B cell (primary cell): ENCODE results near the gene ZNF695. TPM values are rescaled to one million over a fixed set of nuclear protein-coding genes. Genes with fewer than 3 reads are reported as not detected.

ENCODE experiments used
- ATAC-seq: fragments of 200-7000 bp; cut with Tn5 transposase; one replicate; pipeline ENCODE4 v1.10.0; 2021; ENCODE audit warnings: low read depth, mild to moderate bottlenecking, moderate number of reproducible peaks, moderate library complexity
- CTCF ChIA-PET: fragments of 350-600 bp; sonication (Branson Sonifier 250); formaldehyde crosslinking; loops from one replicate; lab custom pipeline; 2021; ENCODE audit warnings: antibody characterized with exemption, inconsistent platforms; lab: Charles Lee
- POLR2A ChIA-PET: fragments of 350-600 bp; sonication (Branson Sonifier 250); formaldehyde crosslinking; loops from one replicate; lab custom pipeline; 2021; ENCODE audit warnings: antibody characterized with exemption; lab: Charles Lee
- DNase-seq: peaks from one replicate; pipeline ENCODE4 v3.0.0; 2013
- H2AFZ ChIP-seq: 2 replicates; pipeline ENCODE4 v1.6.1; 2012; ENCODE audit warnings: mild to moderate bottlenecking, low read depth, low read length; ENCODE audit not compliant: insufficient read depth, poor library complexity, severe bottlenecking
- H3K27ac ChIP-seq, 2 donors: 1 replicate in 1 of 2; 2 replicates in 1 of 2; pipeline ENCODE4 v1.5.1; 2012 to 2013; ENCODE audit warnings: low read length in 2 of 2, mild to moderate bottlenecking in 2 of 2, moderate library complexity in 1 of 2
- H3K27me3 ChIP-seq, 4 experiments: fragments of 200-600 bp in 1 of 4; sonication (generic) in 1 of 4; replicated peaks in 1 of 4; 1 replicate in 2 of 4; 2 replicates in 2 of 4; pipeline versions ENCODE4 v1.6.1 to v1.7.0; 2013 to 2016; ENCODE audit warnings: low read length in 3 of 4, mild to moderate bottlenecking in 2 of 4, mixed read lengths in 1 of 4, moderate library complexity in 1 of 4; ENCODE audit not compliant: insufficient read depth in 4 of 4, control insufficient read depth in 3 of 4; ENCODE audit errors: control extremely low read depth in 1 of 4
- H3K36me3 ChIP-seq, 2 experiments: replicated peaks in 1 of 2; 1 replicate in 1 of 2; 2 replicates in 1 of 2; pipeline versions ENCODE4 v1.6.1 to v1.7.1; 2013; ENCODE audit warnings: low read length in 1 of 2; ENCODE audit not compliant: insufficient read depth in 2 of 2, control insufficient read depth in 1 of 2; ENCODE audit errors: control extremely low read depth in 1 of 2, extremely low read depth in 1 of 2
- H3K4me1 ChIP-seq, 2 donors: fragments of 200-600 bp in 1 of 2; sonication (generic) in 1 of 2; 1 replicate in 1 of 2; 2 replicates in 1 of 2; pipeline versions ENCODE4 v1.5.1 to v1.6.1; 2013 to 2017; ENCODE audit warnings: low read length in 2 of 2; ENCODE audit not compliant: control insufficient read depth in 2 of 2, insufficient read depth in 2 of 2
- H3K4me2 ChIP-seq: replicated peaks from 2 replicates; pipeline ENCODE3; 2012; ENCODE audit warnings: mild to moderate bottlenecking, low read depth, low read length; ENCODE audit not compliant: poor library complexity, severe bottlenecking
- H3K4me3 ChIP-seq, 5 experiments: fragments of 200-600 bp in 1 of 5; sonication (generic) in 1 of 5; 1 replicate in 3 of 5; 2 replicates in 2 of 5; pipeline versions ENCODE4 v1.5.1 to v1.7.0; 2011 to 2016; ENCODE audit warnings: low read length in 4 of 5, mild to moderate bottlenecking in 4 of 5, low read depth in 2 of 5, control low read depth in 1 of 5, moderate library complexity in 1 of 5; ENCODE audit not compliant: insufficient read depth in 1 of 5; ENCODE audit errors: control extremely low read depth in 1 of 5, extremely low read depth in 1 of 5
- H3K79me2 ChIP-seq: fragments of 200-600 bp; sonication (generic); one replicate; pipeline ENCODE4 v1.6.0; 2016; ENCODE audit warnings: low read length; ENCODE audit not compliant: control insufficient read depth, insufficient read depth
- H3K9ac ChIP-seq: fragments of 200-600 bp; sonication (generic); 2 replicates; pipeline ENCODE4 v1.6.1; 2017; ENCODE audit warnings: mild to moderate bottlenecking, low read length, moderate library complexity
- H3K9me3 ChIP-seq, 3 donors: one replicate each; pipeline versions ENCODE4 v1.6.1 to v1.7.1; 2013; ENCODE audit warnings: low read length in 2 of 3; ENCODE audit not compliant: control insufficient read depth in 2 of 3, insufficient read depth in 1 of 3; ENCODE audit errors: control extremely low read depth in 1 of 3
- H4K20me1 ChIP-seq: 2 replicates; pipeline ENCODE4 v1.6.0; 2012; ENCODE audit warnings: mild to moderate bottlenecking, low read length; ENCODE audit not compliant: insufficient read depth, control insufficient read depth, poor library complexity, severe bottlenecking
- H3K27ac Mint-ChIP-seq: one replicate; pipeline ENCODE4 v1.8.0; 2021; ENCODE audit warnings: mixed read lengths
- H3K27me3 Mint-ChIP-seq: one replicate; pipeline ENCODE4 v1.8.0; 2021; ENCODE audit warnings: mixed read lengths
- H3K4me1 Mint-ChIP-seq: one replicate; pipeline ENCODE4 v1.8.0; 2021; ENCODE audit warnings: mixed read lengths
- H3K4me3 Mint-ChIP-seq: one replicate; pipeline ENCODE4 v1.8.0; 2021; ENCODE audit warnings: mixed read lengths
- H3K9me3 Mint-ChIP-seq: one replicate; pipeline ENCODE4 v1.8.0; 2022; ENCODE audit warnings: mixed read lengths; ENCODE audit not compliant: insufficient read depth
- EZH2 ChIP-seq: IDR thresholded peaks from 2 replicates; pipeline ENCODE4 v1.6.1; 2012; ENCODE audit warnings: borderline replicate concordance, low read depth, mild to moderate bottlenecking, moderate library complexity, low read length; ENCODE audit not compliant: insufficient read depth, poor library complexity, severe bottlenecking
- WGBS: methylation state at CpG from one replicate; pipeline ENCODE4 v1.1.5; 2013; ENCODE audit warnings: missing lambda C conversion rate; ENCODE audit not compliant: insufficient coverage; 5-methylcytosine and 5-hydroxymethylcytosine counted together
- intact Hi-C: fragments of 100-400 bp; cut with micrococcal nuclease; formaldehyde crosslinking; loops from one replicate; pipeline ENCODE4 v1.10.0; 2022
- polyA plus RNA-seq: library from polyadenylated mRNA; depleted of rRNA; stranded (reverse); fragments of >200 nt; gene quantifications from 2 replicates; pipeline ENCODE4 v1.2.3, GENCODE V29; 2012
- total RNA-seq, 2 donors: library from RNA; stranded (reverse); fragments of 120-200 nt in 1 of 2; gene quantifications; 1 replicate in 1 of 2; 2 replicates in 1 of 2; pipeline versions ENCODE4 v1.2.3 to v1.2.4, GENCODE V29; 2013 to 2022
- TF ChIP-seq, protein P1 (sequence below): fragments of 200-600 bp; IDR thresholded peaks from one replicate; pipeline ENCODE4 v1.8.0; 2022; ENCODE audit warnings: antibody characterized with exemption, mild to moderate bottlenecking

The ZNF695 gene
- total and polyA plus RNA-seq, 2 donors (not counting 1 experiment from before 2014, with no cell fraction given): 0.44 TPM; not detected in 1

- no peaks in the 10 kb centered on the region for H3K27me3 Mint-ChIP-seq
- no peak for TF ChIP-seq EZH2
- TF ChIP-seq, protein P1, sequence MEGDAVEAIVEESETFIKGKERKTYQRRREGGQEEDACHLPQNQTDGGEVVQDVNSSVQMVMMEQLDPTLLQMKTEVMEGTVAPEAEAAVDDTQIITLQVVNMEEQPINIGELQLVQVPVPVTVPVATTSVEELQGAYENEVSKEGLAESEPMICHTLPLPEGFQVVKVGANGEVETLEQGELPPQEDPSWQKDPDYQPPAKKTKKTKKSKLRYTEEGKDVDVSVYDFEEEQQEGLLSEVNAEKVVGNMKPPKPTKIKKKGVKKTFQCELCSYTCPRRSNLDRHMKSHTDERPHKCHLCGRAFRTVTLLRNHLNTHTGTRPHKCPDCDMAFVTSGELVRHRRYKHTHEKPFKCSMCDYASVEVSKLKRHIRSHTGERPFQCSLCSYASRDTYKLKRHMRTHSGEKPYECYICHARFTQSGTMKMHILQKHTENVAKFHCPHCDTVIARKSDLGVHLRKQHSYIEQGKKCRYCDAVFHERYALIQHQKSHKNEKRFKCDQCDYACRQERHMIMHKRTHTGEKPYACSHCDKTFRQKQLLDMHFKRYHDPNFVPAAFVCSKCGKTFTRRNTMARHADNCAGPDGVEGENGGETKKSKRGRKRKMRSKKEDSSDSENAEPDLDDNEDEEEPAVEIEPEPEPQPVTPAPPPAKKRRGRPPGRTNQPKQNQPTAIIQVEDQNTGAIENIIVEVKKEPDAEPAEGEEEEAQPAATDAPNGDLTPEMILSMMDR: no peak
- no CpG with 5 or more reads among the region's 1 CpG for WGBS
- CTCF ChIA-PET: no interaction called here
- no peaks in the 10 kb centered on the region for H3K36me3 ChIP-seq
- intact Hi-C loops: no loop called here
- no peak overlapping the region for H3K4me3 ChIP-seq
- H2AFZ ChIP-seq: no peak overlapping the region
- H3K9ac ChIP-seq: no peak overlapping the region
- DNase-seq (no peak), ATAC-seq (no peak)
- POLR2A ChIA-PET: no interaction called here
- H3K79me2 ChIP-seq: no peaks in the 10 kb centered on the region
- H3K27ac ChIP-seq: no peak overlapping the region
- H4K20me1 ChIP-seq: no peaks in the 10 kb centered on the region
- H3K9me3 ChIP-seq: peaks cover 22 to 75% (median 46%) of the 10 kb centered on the region in 3 donors
- no peak overlapping the region for H3K4me2 ChIP-seq
- no peak overlapping the region for H3K4me3 Mint-ChIP-seq
- peaks cover 37% of the 10 kb centered on the region for H3K9me3 Mint-ChIP-seq
- H3K4me1 ChIP-seq: no peaks in the 10 kb centered on the region
- H3K4me1 Mint-ChIP-seq: no peaks in the 10 kb centered on the region
- H3K27me3 ChIP-seq: no peaks in the 10 kb centered on the region
- no peak overlapping the region for H3K27ac Mint-ChIP-seq
Observed at GRCh38 chr1:246987083-246987690, 20.7 kb downstream of the ZNF695 start.

DNA sequence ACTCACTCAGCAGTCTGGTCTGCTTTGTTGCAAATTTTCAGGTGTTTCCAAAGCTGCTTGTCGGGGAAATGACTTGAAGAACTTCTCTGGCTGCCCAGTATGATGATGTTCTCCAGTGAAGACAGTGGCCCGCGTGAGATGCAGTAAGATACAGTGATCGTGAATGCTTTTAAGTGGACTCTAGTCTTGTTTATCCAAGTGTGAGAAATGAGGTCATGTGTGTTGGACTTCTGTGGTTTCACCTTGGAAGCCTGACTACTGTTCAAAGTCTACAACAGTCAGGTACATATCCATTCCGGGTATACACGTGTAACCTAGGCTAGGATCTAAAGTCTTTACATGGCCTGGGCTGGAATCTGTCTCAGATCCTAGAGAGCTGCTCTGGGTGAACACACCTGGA lies 29.1 kb downstream of the ZNF695 start:
- intact Hi-C loops: no loop called here
- Histone ChIP-seq H3K9me3 (peaks cover 1 to 39% (median 24%) of the 10 kb centered on the region in 3 donors), H3K9ac (no peak overlapping the region), H3K4me2 (no peak overlapping the region), H3K36me3 (no peaks in the 10 kb centered on the region), H4K20me1 (no peaks in the 10 kb centered on the region), H2AFZ (no peak overlapping the region), H3K79me2 (no peaks in the 10 kb centered on the region), H3K4me1 (no peaks in the 10 kb centered on the region), H3K4me3 (no peak overlapping the region), H3K27me3 (no peaks in the 10 kb centered on the region), H3K27ac (no peak overlapping the region)
- no peak for DNase-seq
- POLR2A ChIA-PET: no interaction called here
- ATAC-seq: no peak
- Mint-ChIP-seq H3K4me3 (no peak overlapping the region), H3K9me3 (peaks cover 18% of the 10 kb centered on the region), H3K27ac (no peak overlapping the region), H3K4me1 (no peaks in the 10 kb centered on the region), H3K27me3 (no peaks in the 10 kb centered on the region)
- CTCF ChIA-PET: no interaction called here
- 100% methylated on average over 6 of the region's 6 CpGs for WGBS
- TF ChIP-seq, protein P1: no peak
- TF ChIP-seq EZH2: no peak
